Nephron progenitor cell (in vitro differentiated cells): Measurements from ENCODE around the gene ATF7.
"Not testable (repeated sequence)": the region's sequence is repeated elsewhere in the genome, so short reads cannot be mapped to it uniquely, and the experiment has no call there.

Experiments used
- DNase-seq: peaks from one replicate; pipeline ENCODE4 v3.0.0; 2021
- H3K27ac Mint-ChIP-seq: 2 replicates; pipeline ENCODE4 v1.8.0; 2021; ENCODE audit warnings: mild to moderate bottlenecking, moderate library complexity, mixed read lengths
- H3K27me3 Mint-ChIP-seq: 2 replicates; pipeline ENCODE4 v1.8.0; 2021; ENCODE audit warnings: mild to moderate bottlenecking, low read depth, mixed read lengths; ENCODE audit not compliant: poor library complexity
- H3K36me3 Mint-ChIP-seq: 2 replicates; pipeline ENCODE4 v1.8.0; 2021; ENCODE audit warnings: low read depth, mixed read lengths
- H3K4me1 Mint-ChIP-seq: 2 replicates; pipeline ENCODE4 v1.8.0; 2021; ENCODE audit warnings: mixed read lengths
- H3K4me3 Mint-ChIP-seq: 2 replicates; pipeline ENCODE4 v1.8.0; 2021; ENCODE audit warnings: mild to moderate bottlenecking, moderate library complexity, mixed read lengths
- H3K9me3 Mint-ChIP-seq: 2 replicates; pipeline ENCODE4 v1.8.0; 2021; ENCODE audit warnings: mild to moderate bottlenecking, moderate library complexity, mixed read lengths
- CTCF ChIP-seq: fragments of 200-600 bp; sonication (generic); IDR thresholded peaks from 2 replicates; pipeline ENCODE4 v1.5.0; 2021; ENCODE audit warnings: antibody characterized with exemption

The ATF7 gene

DNA sequence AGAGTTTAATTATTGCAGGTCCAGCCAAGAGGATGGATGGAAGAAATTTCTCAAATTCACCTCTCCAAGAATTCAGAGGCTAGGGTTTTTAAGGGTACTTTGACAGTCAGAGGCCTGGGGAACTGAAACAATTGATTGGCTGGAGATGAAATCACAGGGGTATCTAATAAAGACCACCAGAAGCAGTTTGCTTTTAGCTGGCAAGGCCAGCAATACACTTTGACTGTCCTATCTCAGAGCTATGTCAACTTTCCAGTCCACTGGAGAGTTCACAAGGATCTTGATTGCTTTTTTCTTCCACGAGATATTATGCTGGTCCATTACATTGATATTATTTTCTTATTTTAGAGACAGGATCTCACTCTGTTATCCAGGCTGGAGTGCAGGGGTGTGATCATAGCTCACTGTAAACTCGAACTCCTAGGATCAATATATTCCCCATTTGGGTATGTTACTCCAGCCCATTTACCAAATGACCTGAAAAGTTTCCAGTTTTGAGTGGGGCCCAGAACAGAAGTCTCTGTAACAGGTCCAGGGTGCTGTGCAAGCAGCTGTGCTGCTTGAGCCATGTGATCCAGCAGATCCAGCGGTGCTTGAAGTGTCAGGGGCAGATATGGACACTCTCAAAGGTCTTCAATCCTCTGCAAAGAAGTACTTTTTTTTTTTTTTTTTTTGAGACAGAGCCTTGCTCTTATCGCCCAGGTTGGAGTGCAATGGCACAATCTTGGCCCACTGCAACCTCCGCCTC is 17.2 kb upstream of the ATF7 start:
- Mint-ChIP-seq H3K9me3 (peaks cover 7% of the 10 kb centered on the region), H3K27ac (no peak overlapping the region), H3K36me3 (peaks cover 4% of the 10 kb centered on the region), H3K4me1 (no peaks in the 10 kb centered on the region), H3K27me3 (peaks cover 8% of the 10 kb centered on the region), H3K4me3 (no peak overlapping the region)
- TF ChIP-seq CTCF, result no peak
- no peak for DNase-seq

GRCh38 chr12:53638057-53638456 is 11.9 kb upstream of the ATF7 start:
- Mint-ChIP-seq H3K27ac (no peak overlapping the region), H3K27me3 (peaks cover 9% of the 10 kb centered on the region), H3K4me3 (no peak overlapping the region), H3K4me1 (no peaks in the 10 kb centered on the region), H3K9me3 (no peaks in the 10 kb centered on the region), H3K36me3 (peaks cover 4% of the 10 kb centered on the region)
- TF ChIP-seq CTCF, result no peak
- no peak for DNase-seq

DNA sequence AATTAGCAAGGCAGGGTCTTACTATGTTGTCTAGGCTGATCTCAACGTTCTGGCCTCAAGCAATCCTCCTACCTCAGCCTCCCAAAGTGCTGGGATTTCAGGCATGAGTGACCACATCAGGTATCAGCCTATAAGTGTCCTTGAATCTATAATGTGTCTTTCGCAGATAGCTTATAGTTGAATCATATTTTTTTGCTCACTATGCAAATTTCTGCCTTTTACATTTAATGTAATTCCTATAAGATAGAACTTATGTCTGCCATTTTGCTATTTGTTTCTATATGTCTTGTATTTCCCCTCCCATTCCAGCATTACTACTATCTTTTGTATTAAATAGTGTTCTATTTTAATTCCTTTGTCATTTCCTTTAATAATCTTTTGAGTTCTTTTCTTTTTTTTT is 10.5 kb upstream of the ATF7 start:
- Mint-ChIP-seq H3K4me1 (no peaks in the 10 kb centered on the region), H3K27ac (no peak overlapping the region), H3K27me3 (peaks cover 12% of the 10 kb centered on the region), H3K9me3 (peaks cover 6% of the 10 kb centered on the region), H3K36me3 (peaks cover 6% of the 10 kb centered on the region), H3K4me3 (no peak overlapping the region)
- no peak for TF ChIP-seq CTCF
- no peak for DNase-seq

DNA sequence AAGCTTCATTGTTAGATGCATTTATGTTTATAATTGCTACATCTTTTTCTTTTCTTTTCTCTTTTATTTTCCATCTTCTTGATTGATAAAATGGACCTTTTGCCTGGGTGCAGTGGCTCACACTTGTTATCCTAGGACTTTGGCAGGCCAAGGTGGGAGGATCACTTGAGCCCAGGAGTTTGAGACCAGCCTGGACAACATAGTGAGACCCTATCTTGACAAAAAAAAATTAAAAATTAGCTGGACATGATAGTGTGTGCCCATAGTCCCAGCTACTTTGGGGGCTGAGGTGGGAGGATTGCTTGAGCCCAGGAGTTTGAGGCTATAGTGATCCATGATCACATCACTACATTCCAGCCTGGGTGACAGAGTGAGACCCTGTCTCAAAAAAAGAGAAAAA is 9.5 kb upstream of the ATF7 start:
- H3K27ac Mint-ChIP-seq, H3K4me3 Mint-ChIP-seq, H3K4me1 Mint-ChIP-seq, DNase-seq: not testable (repeated sequence)
- peaks cover 12% of the 10 kb centered on the region for H3K27me3 Mint-ChIP-seq
- H3K9me3 Mint-ChIP-seq, result peaks cover 13% of the 10 kb centered on the region
- H3K36me3 Mint-ChIP-seq, result peaks cover 11% of the 10 kb centered on the region

DNA sequence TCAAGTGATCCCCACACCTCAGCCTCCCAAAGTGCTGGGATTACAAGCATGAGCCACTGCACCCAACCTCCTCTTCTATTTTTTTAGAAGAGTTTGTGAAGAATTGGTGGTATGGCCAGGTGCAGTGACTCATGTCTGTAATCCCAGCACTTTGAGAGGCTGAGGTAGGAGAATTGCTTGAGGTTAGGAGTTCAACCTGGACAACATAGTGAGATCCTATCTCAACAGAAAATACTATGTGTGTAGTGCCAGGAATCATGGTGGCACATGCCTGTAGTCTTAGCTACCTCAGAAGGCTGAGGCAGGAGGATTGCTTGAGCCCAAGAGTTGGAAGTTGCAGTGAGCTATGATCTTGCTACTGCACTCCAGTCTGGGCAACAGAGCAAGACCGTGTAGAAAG is 5.5 kb upstream of the ATF7 start:
- no peak for DNase-seq
- TF ChIP-seq CTCF, result no peak
- peaks cover 13% of the 10 kb centered on the region for H3K9me3 Mint-ChIP-seq
- peaks cover 6% of the 10 kb centered on the region for H3K4me1 Mint-ChIP-seq
- H3K4me3 Mint-ChIP-seq, result no peak overlapping the region
- peaks cover 9% of the 10 kb centered on the region for H3K27me3 Mint-ChIP-seq
- H3K27ac Mint-ChIP-seq, result no peak overlapping the region
- H3K36me3 Mint-ChIP-seq, result peaks cover 12% of the 10 kb centered on the region

DNA sequence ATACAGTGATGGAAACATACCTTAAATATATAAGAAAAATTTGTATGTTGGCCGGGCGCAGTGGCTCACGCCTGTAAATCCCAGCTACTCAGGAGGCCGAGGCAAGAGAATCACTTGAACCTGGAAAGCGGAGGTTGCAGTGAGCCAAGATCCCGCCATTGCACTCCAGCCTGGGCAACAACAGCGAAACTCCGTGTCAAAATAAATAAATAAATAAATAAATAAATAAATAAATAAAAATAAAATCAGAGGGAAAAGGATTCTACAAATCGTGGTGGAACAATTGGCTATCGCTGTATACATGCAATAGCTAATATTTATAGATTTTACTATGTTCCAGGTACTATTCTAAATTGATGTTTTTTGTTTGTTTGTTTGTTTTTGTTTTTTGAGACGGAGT is 1.7 kb upstream of the ATF7 start:
- no peak for DNase-seq
- H3K27me3 Mint-ChIP-seq, result peaks cover 10% of the 10 kb centered on the region
- no peak overlapping the region for H3K27ac Mint-ChIP-seq
- H3K4me3 Mint-ChIP-seq, result no peak overlapping the region
- H3K36me3 Mint-ChIP-seq, result peaks cover 11% of the 10 kb centered on the region
- peaks cover 43% of the 10 kb centered on the region for H3K4me1 Mint-ChIP-seq
- no peak for TF ChIP-seq CTCF
- H3K9me3 Mint-ChIP-seq, result peaks cover 13% of the 10 kb centered on the region
